GM10266 (cell line): ENCODE results near the gene TCEA2.

ENCODE experiments used
- DNase-seq: peaks from one replicate; pipeline ENCODE4 v3.0.0; 2012; ENCODE audit errors: extremely low spot score
- TF ChIP-seq, protein P1 (sequence below): IDR thresholded peaks from 2 replicates; pipeline ENCODE4 v1.5.1; 2012; ENCODE audit warnings: mild to moderate bottlenecking, low read depth; ENCODE audit not compliant: control insufficient read depth, insufficient read depth; ENCODE audit errors: missing control alignments

Gene TCEA2

DNA sequence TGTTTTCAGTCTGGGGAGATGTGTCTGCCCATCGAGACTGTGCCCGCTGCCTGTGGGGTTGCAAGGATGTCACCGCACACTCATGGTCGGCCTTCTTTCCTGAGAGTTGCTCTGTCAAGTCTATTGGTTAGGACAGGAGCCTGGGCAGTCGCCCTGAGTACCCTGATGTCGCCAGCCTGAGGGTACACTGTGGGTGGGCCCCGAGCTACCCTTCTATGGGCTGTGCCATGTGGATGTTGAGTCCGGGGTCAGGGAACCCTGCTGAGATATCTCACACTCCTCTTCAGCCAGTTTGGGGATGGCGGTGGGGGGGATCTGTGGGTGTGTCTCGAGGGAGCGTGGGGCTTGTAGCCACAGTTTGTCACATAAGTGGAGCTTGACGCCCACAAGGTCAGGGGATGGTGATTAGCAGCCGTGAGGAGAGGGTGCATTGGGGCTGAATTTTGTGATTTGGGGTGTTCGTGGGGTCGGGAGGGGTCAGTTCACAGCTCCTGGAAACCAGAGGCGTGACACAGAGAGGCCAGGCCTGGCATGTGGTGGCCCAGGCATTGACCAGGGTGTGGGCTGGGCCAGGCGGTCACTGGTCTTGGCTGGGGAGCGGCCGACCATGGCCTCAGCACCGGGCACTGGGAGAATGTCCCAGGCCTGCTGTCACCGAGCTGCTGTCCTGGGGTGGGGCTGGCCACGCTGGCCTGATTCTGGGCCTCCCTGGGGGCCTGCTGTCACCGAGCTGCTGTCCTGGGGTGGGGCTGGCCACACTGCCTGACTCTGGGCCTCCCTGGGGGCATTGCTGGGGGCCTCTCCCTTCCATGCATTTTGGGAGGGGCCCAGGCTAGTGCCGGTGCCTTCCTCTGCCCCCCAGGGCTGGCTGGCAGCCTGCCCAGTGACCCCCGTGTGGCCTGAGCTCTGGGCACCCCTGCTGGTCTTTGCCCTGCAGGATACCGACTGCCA, 46.0 kb downstream of the TCEA2 start:
- no peak for DNase-seq
- TF ChIP-seq, protein P1, sequence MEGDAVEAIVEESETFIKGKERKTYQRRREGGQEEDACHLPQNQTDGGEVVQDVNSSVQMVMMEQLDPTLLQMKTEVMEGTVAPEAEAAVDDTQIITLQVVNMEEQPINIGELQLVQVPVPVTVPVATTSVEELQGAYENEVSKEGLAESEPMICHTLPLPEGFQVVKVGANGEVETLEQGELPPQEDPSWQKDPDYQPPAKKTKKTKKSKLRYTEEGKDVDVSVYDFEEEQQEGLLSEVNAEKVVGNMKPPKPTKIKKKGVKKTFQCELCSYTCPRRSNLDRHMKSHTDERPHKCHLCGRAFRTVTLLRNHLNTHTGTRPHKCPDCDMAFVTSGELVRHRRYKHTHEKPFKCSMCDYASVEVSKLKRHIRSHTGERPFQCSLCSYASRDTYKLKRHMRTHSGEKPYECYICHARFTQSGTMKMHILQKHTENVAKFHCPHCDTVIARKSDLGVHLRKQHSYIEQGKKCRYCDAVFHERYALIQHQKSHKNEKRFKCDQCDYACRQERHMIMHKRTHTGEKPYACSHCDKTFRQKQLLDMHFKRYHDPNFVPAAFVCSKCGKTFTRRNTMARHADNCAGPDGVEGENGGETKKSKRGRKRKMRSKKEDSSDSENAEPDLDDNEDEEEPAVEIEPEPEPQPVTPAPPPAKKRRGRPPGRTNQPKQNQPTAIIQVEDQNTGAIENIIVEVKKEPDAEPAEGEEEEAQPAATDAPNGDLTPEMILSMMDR, result no peak

DNA sequence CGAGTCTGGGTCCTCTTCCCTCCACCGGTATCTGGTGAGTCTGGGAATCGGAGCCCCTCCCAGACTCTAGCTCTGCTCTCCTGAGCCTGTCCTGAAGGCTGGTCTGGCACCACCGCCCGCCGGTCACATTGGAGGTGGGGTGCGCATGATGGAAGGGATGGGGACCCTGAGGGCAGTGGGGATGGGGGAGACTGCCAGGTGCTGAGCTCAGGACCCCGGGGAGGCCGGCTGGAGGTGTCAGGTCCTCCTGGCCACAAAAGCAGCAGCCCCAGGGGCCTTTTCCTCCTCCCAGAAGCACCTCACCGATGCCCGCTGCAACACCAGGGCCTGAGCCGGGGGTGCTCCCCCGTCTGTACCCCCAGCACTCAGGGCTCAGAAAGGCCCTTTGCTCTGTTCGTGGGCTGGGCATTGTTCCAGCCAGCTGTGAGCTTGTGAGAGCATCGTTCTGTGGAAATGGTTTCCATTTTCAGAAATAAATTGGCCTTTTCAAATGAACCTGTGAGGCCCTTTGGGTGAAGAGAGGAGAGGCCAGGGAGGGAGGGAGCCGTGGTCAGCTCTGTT, 46.9 kb downstream of the TCEA2 start:
- TF ChIP-seq, protein P1, result no peak
- no peak for DNase-seq

DNA sequence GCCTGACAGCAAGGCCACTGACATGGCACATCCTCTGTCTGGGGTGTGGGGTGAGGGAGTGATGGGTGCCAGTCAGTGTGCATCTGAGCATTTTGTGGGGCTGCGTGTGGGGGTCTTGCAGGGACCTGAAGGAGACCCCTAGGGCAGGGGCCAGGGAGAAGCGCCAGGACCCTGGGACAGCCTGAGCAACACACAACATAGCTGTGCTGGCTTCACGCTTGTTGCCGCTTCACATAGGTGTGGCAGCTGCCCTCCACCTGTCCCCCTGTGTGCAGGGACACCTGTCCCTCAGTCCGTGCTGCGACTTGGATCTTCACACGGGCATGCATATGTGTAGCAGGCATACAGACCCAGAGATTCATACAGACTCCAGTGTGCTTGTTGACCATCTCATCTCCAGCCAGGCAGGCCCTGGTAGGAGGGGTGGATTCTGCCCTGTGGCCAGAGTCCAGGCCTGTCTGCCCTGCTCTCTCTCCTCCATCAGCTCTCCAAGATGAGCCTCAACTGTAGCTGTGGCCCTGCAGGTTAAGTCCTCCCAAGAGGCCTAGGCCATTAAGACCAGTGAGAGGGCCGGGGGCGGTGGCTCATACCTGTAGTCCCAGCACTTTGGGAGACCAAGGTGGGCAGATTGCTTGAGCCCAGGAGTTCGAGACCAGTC, 47.5 kb downstream of the TCEA2 start:
- TF ChIP-seq, protein P1, result no peak
- DNase-seq, result no peak

DNA sequence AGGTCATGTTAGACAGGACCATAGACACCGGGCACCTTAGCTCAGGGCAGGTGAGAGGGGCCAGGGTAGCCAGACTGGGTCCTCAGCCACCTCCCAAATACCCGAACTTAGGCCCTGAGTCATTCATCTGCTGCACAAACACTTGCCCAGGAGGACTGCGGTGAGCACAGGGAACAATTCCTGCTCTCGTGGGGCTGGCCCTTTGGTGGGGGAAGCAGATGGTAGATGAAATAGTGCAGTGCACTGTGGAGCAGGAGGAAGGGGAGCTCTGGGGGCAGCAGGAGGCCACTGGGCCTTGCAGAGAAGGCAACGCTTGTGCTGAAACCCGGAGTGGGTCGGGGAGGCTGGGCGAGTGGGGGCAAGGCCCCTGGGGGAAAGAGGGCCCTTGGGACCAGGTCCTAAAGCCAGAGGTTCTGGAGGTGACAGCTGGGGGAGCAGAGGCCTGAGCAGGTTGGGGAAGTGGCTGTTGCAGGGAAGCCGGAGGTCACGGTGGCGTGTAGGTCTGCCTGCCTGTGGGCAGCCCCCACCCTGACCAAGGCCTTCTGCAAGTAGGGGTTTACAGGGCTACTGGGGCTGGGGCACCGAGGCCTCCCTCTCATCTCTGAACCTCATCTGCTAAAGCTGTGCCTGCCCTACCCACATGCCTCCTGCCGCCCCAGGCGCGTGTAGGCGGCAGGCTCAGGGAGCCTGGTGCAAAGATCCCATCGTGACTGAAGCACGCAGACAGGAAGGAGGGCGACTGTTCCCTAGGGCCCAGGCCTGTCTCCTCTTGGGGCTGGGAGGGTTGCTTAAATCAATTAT, 49.0 kb downstream of the TCEA2 start:
- TF ChIP-seq, protein P1, result no peak
- DNase-seq, result no peak

DNA sequence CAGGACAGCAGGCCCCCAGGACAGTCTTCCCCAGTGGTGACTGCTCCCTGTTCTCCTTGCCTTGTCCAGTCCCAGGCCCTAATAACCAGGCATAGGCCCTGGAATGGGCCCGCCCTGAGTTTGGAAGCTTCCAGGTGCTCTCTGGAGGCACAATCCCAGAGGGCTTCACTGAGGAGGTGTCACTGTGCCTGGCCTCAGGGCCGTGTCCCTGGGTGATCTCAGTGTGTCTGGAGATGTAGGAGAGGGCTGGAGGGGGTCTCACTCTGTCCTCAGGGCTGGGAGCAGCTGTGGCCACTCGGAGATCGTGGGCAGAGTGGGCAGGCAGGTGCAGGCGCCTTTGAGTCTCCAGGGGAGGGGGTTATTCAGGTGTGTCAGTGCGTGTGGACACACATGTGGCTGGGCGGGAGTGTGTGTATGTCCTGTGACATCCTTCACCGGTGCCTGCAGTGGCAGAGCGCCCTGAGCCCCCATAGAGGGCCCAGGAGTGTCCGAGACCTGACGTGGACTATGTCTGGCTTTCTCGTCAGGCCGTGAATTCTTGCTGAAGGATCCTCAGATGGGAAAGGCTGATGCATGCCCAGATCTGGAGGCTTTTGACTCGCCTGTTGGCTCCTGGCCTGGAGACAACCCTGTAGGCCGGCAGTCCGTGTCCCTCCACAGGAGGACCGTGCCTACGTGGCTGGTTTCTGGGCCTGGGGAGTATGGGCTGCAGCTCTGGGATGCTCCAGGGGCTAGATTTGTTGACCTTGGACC, 49.9 kb downstream of the TCEA2 start:
- TF ChIP-seq, protein P1, result no peak
- no peak for DNase-seq

DNA sequence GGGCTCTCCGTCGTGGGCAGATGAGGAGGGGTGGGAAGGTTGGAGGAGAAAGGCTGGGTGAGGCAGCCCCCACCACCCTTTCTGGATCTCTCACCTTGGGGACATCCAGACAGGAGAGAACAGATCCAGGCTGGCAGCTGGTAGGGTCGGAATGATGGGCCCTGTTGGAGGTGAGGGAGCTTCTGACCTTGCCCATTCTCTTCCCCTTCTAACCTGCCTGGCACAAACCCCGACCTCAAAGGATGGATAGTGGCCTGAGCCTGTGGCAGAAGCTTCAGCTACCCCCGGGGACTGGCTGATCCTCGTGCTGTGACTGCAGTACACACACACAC, 50.4 kb downstream of the TCEA2 start:
- no peak for DNase-seq
- TF ChIP-seq, protein P1, result no peak
